Liver (tissue), 3 donors: ENCODE data around the gene NT5DC1.

ENCODE experiments used
- RXRA ChIP-seq, 2 donors: IDR thresholded peaks; 2 replicates each; pipeline ENCODE4 v1.6.1; 2017 to 2018; ENCODE audit warnings: antibody characterized with exemption in 2 of 2, mild to moderate bottlenecking in 1 of 2
- SP1 ChIP-seq: IDR thresholded peaks from 2 replicates; pipeline ENCODE4 v1.6.1; 2018; ENCODE audit warnings: antibody characterized with exemption, mild to moderate bottlenecking
- TF ChIP-seq, protein P1 (sequence below): fragments of 150-350 bp; IDR thresholded peaks from 2 replicates; pipeline ENCODE4 v1.5.1; 2017; ENCODE audit warnings: improper control_type of control experiment, low read depth, low read length; ENCODE audit not compliant: missing input control
- donor health status: healthy.
- donor health status: healthy.

DNA sequence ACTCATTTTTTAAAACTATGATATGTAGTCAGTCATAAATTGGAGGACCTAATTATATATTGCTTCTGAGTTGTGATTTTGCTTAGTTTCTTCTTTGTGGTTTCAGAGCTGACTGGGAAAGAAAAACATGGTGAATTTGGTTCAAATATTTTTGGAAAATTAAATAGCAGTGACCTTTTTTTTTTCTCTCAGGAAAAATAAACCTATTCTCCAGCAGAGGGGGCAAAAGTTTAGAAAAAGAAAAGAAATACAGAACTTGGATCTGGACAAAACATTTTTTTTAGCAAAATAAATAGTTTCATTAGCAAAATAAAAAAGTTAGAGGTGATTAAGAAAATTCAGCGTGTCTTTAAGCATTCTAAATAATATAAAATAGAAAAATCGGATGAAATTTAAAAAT, 15.1 kb downstream of the NT5DC1 start:
- TF ChIP-seq, protein P1, sequence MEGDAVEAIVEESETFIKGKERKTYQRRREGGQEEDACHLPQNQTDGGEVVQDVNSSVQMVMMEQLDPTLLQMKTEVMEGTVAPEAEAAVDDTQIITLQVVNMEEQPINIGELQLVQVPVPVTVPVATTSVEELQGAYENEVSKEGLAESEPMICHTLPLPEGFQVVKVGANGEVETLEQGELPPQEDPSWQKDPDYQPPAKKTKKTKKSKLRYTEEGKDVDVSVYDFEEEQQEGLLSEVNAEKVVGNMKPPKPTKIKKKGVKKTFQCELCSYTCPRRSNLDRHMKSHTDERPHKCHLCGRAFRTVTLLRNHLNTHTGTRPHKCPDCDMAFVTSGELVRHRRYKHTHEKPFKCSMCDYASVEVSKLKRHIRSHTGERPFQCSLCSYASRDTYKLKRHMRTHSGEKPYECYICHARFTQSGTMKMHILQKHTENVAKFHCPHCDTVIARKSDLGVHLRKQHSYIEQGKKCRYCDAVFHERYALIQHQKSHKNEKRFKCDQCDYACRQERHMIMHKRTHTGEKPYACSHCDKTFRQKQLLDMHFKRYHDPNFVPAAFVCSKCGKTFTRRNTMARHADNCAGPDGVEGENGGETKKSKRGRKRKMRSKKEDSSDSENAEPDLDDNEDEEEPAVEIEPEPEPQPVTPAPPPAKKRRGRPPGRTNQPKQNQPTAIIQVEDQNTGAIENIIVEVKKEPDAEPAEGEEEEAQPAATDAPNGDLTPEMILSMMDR: peak; percentile 9
- TF ChIP-seq RXRA (IDR thresholded peaks at IDR 0.05) (no peak), SP1 (no peak)
